HUES48 (cell line): Measurements from ENCODE around the gene MAJIN.
"Not testable (repeated sequence)": the region's sequence is repeated elsewhere in the genome, so short reads cannot be mapped to it uniquely, and the experiment has no call there.

ENCODE experiments used
- H3K27ac ChIP-seq: one replicate; pipeline ENCODE4 v1.7.0; 2013; ENCODE audit warnings: low read depth, low read length, inconsistent platforms
- H3K27me3 ChIP-seq: 2 replicates; pipeline ENCODE4 v1.6.1; 2013; ENCODE audit warnings: mild to moderate bottlenecking, low read length; ENCODE audit not compliant: control insufficient read depth, insufficient read depth
- H3K36me3 ChIP-seq: 2 replicates; pipeline ENCODE4 v1.6.1; 2013; ENCODE audit warnings: low read length; ENCODE audit not compliant: control insufficient read depth, insufficient read depth
- H3K4me1 ChIP-seq: 2 replicates; pipeline ENCODE4 v1.6.1; 2013; ENCODE audit warnings: mild to moderate bottlenecking, low read length; ENCODE audit not compliant: control insufficient read depth, insufficient read depth
- H3K4me3 ChIP-seq: 2 replicates; pipeline ENCODE4 v1.5.1; 2013; ENCODE audit warnings: mild to moderate bottlenecking, low read depth, low read length
- H3K9ac ChIP-seq: 2 replicates; pipeline ENCODE4 v1.6.1; 2013; ENCODE audit warnings: mild to moderate bottlenecking, low read depth, low read length, moderate library complexity
- H3K9me3 ChIP-seq: 2 replicates; pipeline ENCODE4 v1.6.1; 2013; ENCODE audit warnings: low read length; ENCODE audit not compliant: control insufficient read depth, insufficient read depth

The MAJIN gene

GRCh38 chr11:64989416-64989815 is 17.5 kb upstream of the MAJIN start:
- H3K27me3 ChIP-seq: no peaks in the 10 kb centered on the region

GRCh38 chr11:64987998-64988854 is 16.3 kb upstream of the MAJIN start:
- Histone ChIP-seq H3K9me3 (no peaks in the 10 kb centered on the region), H3K4me1 (no peaks in the 10 kb centered on the region), H3K9ac (no peak overlapping the region), H3K27me3 (no peaks in the 10 kb centered on the region), H3K4me3 (no peak overlapping the region), H3K27ac (no peak overlapping the region), H3K36me3 (no peaks in the 10 kb centered on the region)

More at GRCh38 chr11:64989416-64989815, 17.5 kb upstream of the MAJIN start:
- Histone ChIP-seq H3K27ac (no peak overlapping the region), H3K9ac (no peak overlapping the region), H3K36me3 (no peaks in the 10 kb centered on the region), H3K4me1 (no peaks in the 10 kb centered on the region), H3K4me3 (no peak overlapping the region), H3K9me3 (no peaks in the 10 kb centered on the region)

DNA sequence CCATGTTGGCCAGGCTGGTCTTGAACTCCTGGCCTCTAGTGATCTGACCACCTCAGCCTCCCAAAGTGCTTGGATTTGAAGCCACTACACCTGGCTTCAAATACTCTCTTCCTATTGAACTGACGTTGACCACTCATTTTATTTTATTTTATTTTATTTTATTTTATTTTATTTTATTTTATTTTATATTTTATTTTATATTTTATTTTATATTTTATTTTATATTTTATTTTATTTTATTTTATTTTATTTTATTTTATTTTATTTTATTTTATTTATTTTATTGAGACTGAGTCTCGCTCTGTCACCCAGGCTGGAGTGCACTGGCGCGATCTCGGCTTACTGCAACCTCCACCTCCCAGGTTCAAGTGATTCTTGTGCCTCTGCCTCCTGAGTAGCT is 11.4 kb upstream of the MAJIN start:
- not testable (repeated sequence) for H3K36me3 ChIP-seq, H3K9ac ChIP-seq, H3K27me3 ChIP-seq, H3K4me1 ChIP-seq, H3K9me3 ChIP-seq, H3K4me3 ChIP-seq, H3K27ac ChIP-seq

DNA sequence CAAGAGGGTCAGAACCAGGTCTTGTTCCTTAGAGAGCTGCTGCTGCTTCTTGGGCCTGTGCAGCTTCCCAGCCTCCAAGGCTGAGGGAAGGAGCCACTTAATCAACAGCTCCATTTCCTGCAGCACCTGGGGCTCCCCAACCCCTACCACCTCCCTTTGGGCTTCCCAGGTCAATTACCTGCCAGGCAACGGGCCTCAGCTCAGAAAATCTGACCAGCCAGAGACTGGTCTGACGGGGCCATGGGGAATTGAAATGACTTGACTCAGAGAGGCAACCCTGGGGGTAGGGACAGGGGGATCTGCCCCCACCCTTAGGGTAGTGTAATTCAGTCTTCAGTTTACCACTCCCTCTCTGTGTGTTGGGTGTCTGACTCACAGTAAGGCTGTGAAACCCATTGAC is 4.7 kb upstream of the MAJIN start:
- Histone ChIP-seq H3K27me3 (no peaks in the 10 kb centered on the region; the same call in 1 of the 2 replicates), H3K9ac (no peak overlapping the region), H3K4me1 (no peaks in the 10 kb centered on the region), H3K4me3 (no peak overlapping the region), H3K36me3 (no peaks in the 10 kb centered on the region), H3K9me3 (no peaks in the 10 kb centered on the region), H3K27ac (no peak overlapping the region)

- H3K36me3 ChIP-seq: no peaks in the 10 kb centered on the region
- no peaks in the 10 kb centered on the region for H3K4me1 ChIP-seq
- no peaks in the 10 kb centered on the region for H3K9me3 ChIP-seq
- no peak overlapping the region for H3K9ac ChIP-seq
- H3K27me3 ChIP-seq: no peaks in the 10 kb centered on the region; the same call in none of the 2 replicates
- H3K27ac ChIP-seq: no peak overlapping the region
- no peak overlapping the region for H3K4me3 ChIP-seq
Observed at GRCh38 chr11:64974124-64974523, 2.2 kb upstream of the MAJIN start.

GRCh38 chr11:64970731-64971151 is 1.2 kb downstream of the MAJIN start:
- no peak overlapping the region for H3K9ac ChIP-seq

DNA sequence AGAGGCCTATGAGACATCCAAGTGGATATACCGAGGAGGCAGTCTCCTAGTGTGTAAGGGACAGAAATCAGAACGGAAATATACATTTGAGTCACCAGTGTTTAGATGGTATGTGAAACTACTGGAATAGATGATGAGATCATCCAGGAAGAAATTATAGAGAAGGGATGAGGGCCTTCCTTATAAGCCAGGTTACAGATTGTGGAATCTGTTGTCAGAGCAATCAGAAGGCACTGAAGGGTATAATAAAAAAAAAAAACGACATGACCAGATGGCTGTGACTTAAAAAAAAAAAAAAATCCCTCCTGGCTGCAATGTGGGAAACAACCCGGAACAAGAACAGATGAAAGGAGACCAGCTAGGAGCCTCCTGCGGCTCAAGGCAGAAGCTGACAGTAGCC is 2.7 kb downstream of the MAJIN start:
- Histone ChIP-seq H3K36me3 (no peaks in the 10 kb centered on the region), H3K9ac (no peak overlapping the region), H3K4me1 (no peaks in the 10 kb centered on the region), H3K27ac (no peak overlapping the region), H3K4me3 (no peak overlapping the region), H3K9me3 (no peaks in the 10 kb centered on the region), H3K27me3 (no peaks in the 10 kb centered on the region; the same call in none of the 2 replicates)

More at GRCh38 chr11:64970731-64971151, 1.2 kb downstream of the MAJIN start:
- no peaks in the 10 kb centered on the region; the same call in none of the 2 replicates for H3K27me3 ChIP-seq
- H3K36me3 ChIP-seq: no peaks in the 10 kb centered on the region
- no peaks in the 10 kb centered on the region for H3K9me3 ChIP-seq
- no peak overlapping the region for H3K27ac ChIP-seq
- no peak overlapping the region for H3K4me3 ChIP-seq
- H3K4me1 ChIP-seq: no peaks in the 10 kb centered on the region

GRCh38 chr11:64967375-64967774 is 4.5 kb downstream of the MAJIN start:
- no peak overlapping the region for H3K27ac ChIP-seq
- no peaks in the 10 kb centered on the region; the same call in none of the 2 replicates for H3K27me3 ChIP-seq
- no peaks in the 10 kb centered on the region for H3K9me3 ChIP-seq
- H3K4me3 ChIP-seq: no peak overlapping the region
- H3K36me3 ChIP-seq: no peaks in the 10 kb centered on the region
- H3K9ac ChIP-seq: no peak overlapping the region
- no peaks in the 10 kb centered on the region for H3K4me1 ChIP-seq

DNA sequence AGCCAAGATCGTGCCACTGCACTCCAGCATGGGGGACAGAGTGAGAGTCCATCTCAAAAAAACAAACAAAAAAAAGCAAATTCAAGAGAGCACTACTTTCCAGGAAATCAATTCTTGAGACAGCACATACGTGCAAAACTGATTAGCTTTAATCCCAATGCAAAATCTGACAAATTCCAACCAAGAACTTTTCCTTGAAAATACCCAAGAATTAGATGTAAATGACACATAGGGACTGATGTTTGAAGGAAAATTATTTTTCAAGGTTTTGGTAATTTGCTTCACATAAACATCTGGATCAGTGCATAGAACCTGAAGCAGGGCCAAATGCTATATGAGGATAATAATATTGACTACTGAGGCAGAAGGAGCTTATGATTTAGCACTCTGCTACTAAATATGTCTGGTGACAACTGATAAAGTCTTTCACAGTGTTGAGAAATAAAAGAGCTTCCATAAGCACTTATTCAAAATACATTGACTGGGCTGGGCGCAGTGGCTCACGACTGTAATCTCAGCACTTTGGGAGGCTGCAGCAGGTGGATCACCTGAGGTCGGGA is 8.8 kb downstream of the MAJIN start:
- Histone ChIP-seq H3K27me3 (no peaks in the 10 kb centered on the region), H3K4me3 (no peak overlapping the region), H3K9ac (no peak overlapping the region), H3K27ac (no peak overlapping the region), H3K9me3 (no peaks in the 10 kb centered on the region), H3K36me3 (no peaks in the 10 kb centered on the region), H3K4me1 (no peaks in the 10 kb centered on the region)

DNA sequence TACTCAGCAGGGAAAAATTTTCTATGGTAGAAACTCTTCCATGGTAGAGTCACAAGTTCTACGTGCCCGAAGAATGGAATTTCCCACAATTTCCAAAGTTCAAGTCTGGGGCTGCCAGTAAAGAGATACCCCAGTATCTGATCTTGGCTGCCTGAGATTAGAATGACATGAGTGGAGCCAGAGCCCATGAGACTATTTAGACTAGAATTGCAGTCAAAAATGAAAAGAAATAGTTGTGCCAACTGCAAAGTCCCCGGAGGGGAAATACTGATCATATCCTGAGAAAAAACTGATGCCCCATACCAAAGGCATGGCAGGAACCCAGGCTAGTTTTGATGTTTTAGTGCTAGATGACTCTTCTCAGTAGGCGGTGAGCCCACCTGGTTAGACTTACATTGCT is 11.2 kb downstream of the MAJIN start:
- H3K4me1 ChIP-seq: no peaks in the 10 kb centered on the region
- H3K9me3 ChIP-seq: no peaks in the 10 kb centered on the region
- no peaks in the 10 kb centered on the region for H3K27me3 ChIP-seq

DNA sequence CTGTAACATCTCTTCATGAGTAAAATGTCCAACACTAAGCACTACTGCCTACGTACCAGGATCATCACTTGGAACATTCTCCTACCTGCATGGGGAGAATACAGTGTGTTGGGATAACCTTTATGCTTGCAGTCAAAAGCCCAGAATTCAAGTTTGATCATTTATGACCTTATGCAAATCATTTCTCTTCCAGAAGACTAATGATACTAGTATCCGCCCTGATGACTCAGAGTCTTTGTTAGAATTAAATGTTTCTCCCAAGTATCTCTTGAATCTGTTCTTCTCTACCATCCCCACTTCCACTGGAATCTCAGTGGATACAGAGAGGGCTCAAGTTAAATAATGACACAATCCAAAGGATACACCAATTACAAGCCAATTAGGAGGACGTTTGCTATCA is 12.4 kb downstream of the MAJIN start:
- Histone ChIP-seq H3K27ac (no peak overlapping the region), H3K9me3 (no peaks in the 10 kb centered on the region), H3K9ac (no peak overlapping the region), H3K36me3 (no peaks in the 10 kb centered on the region), H3K4me3 (no peak overlapping the region), H3K27me3 (no peaks in the 10 kb centered on the region), H3K4me1 (no peaks in the 10 kb centered on the region)

More for the DNA sequence above, 11.2 kb downstream of the MAJIN start:
- Histone ChIP-seq H3K4me3 (no peak overlapping the region), H3K9ac (no peak overlapping the region), H3K36me3 (no peaks in the 10 kb centered on the region), H3K27ac (no peak overlapping the region)
